OCI-LY7 (cell line): Measurements from ENCODE around the gene C4BPA. TPM values are rescaled to one million over a fixed set of nuclear protein-coding genes. Genes with fewer than 3 reads are reported as not detected.

Source experiments
- BruUV-seq: library from RNA; stranded (reverse); fragments of 400-500 nt; replicated peaks from 2 replicates; lab custom pipeline; 2021; lab: Mats Ljungman, UMichigan
- CTCF ChIA-PET: fragments of 300-600 bp; sonication (Branson Sonifier 250); formaldehyde crosslinking; loops from one replicate; lab custom pipeline; 2022; ENCODE audit warnings: antibody characterized with exemption; ENCODE audit not compliant: unreplicated experiment; lab: Charles Lee
- POLR2A ChIA-PET: fragments of 300-600 bp; sonication (Branson Sonifier 250); formaldehyde crosslinking; loops from one replicate; lab custom pipeline; 2022; ENCODE audit warnings: antibody characterized with exemption; lab: Charles Lee
- DNase-seq: peaks from one replicate; pipeline ENCODE4 v3.0.0-alpha.2; 2015; ENCODE audit warnings: low spot score
- H2AFZ ChIP-seq: fragments of 200-600 bp; sonication (generic), shearing (Covaris generic); 2 replicates; pipeline ENCODE4 v1.6.1; 2014; ENCODE audit warnings: mild to moderate bottlenecking, antibody characterized with exemption, low read length, moderate library complexity
- H3K27ac ChIP-seq: fragments of 200-600 bp; sonication (generic); 2 replicates; pipeline ENCODE4 v1.5.1; 2014; ENCODE audit warnings: mixed run types, low read depth, mild to moderate bottlenecking, moderate library complexity, low read length, inconsistent platforms; ENCODE audit not compliant: poor library complexity, severe bottlenecking
- H3K36me3 ChIP-seq: fragments of 200-600 bp; sonication (generic); 2 replicates; pipeline ENCODE4 v1.6.1; 2014; ENCODE audit warnings: mild to moderate bottlenecking, antibody characterized with exemption, low read length, moderate library complexity, mixed read lengths; ENCODE audit not compliant: insufficient read depth
- H3K4me1 ChIP-seq: fragments of 200-600 bp; sonication (generic); 2 replicates; pipeline ENCODE4 v1.5.1; 2014; ENCODE audit warnings: mild to moderate bottlenecking, low read length; ENCODE audit not compliant: insufficient read depth, poor library complexity, severe bottlenecking
- H3K4me2 ChIP-seq: fragments of 200-600 bp; sonication (generic); 2 replicates; pipeline ENCODE4 v1.6.1; 2014; ENCODE audit warnings: mild to moderate bottlenecking, low read length
- H3K4me3 ChIP-seq: fragments of 200-600 bp; sonication (generic); 2 replicates; pipeline ENCODE4 v1.5.1; 2014; ENCODE audit warnings: mild to moderate bottlenecking, low read depth, low read length; ENCODE audit not compliant: poor library complexity, severe bottlenecking
- H3K79me2 ChIP-seq: fragments of 200-600 bp; sonication (generic); 2 replicates; pipeline ENCODE4 v1.6.1; 2016; ENCODE audit warnings: low read depth, mild to moderate bottlenecking, low read length, moderate library complexity, mixed read lengths; ENCODE audit not compliant: insufficient read depth
- H3K9me2 ChIP-seq: fragments of 200-600 bp; sonication (generic); 2 replicates; pipeline ENCODE4 v1.6.1; 2016; ENCODE audit warnings: mild to moderate bottlenecking, low read length, mixed read lengths; ENCODE audit not compliant: insufficient read depth
- H3K9me3 ChIP-seq: fragments of 200-600 bp; sonication (generic); 2 replicates; pipeline ENCODE4 v1.6.1; 2014; ENCODE audit warnings: mild to moderate bottlenecking, mixed run types, low read length, mixed read lengths
- H4K20me1 ChIP-seq: fragments of 200-600 bp; sonication (generic); 2 replicates; pipeline ENCODE4 v1.6.1; 2014; ENCODE audit warnings: mild to moderate bottlenecking, antibody characterized with exemption, low read length, moderate library complexity, mixed read lengths; ENCODE audit not compliant: insufficient read depth
- EZH2phosphoT487 ChIP-seq: fragments of 200-600 bp; sonication (generic); IDR thresholded peaks from 2 replicates; pipeline ENCODE4 v1.6.1; 2018; ENCODE audit warnings: low read depth, borderline replicate concordance, mild to moderate bottlenecking, mixed run types, antibody characterized with exemption, low read length, moderate library complexity, mixed read lengths
- intact Hi-C: fragments of 100-400 bp; cut with micrococcal nuclease; formaldehyde crosslinking; loops from one replicate; pipeline ENCODE4 v1.10.0; 2022; ENCODE audit not compliant: unreplicated experiment
- total RNA-seq, 2 experiments: library from RNA; depleted of rRNA in 1 of 2; stranded (reverse); fragments of >200 nt in 1 of 2; shearing (Covaris generic) in 1 of 2; gene quantifications; 2 replicates each; pipeline ENCODE4 v1.2.3, GENCODE V29; 2014 to 2022
- TF ChIP-seq, protein P1 (sequence below): fragments of 200-600 bp; sonication (generic); conservative IDR thresholded peaks from 2 replicates; pipeline ENCODE4 v1.5.1; 2014; ENCODE audit warnings: mild to moderate bottlenecking, antibody characterized with exemption, low read length, moderate library complexity, mixed read lengths

C4BPA gene
- total RNA-seq, 2 experiments from 2014 or later, result not detected

DNA sequence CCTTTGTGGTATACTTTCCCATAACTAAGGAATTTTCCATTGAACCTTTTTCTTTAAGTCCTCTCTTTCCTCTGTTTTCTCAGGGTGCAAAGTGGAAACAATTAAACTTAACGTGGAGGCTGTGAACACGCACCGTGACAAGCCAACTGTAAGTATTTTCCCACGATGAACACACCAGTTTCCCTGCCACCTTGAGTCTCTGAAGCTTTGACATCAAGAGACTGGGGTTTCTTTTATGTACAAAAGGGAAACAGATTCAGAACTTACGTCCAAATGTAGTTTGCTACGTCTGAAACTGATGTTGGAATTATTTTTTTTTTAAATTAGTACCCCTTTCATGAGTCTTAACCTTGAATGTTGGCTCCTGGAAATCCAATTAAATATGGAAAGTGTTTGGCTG is 32.6 kb upstream of the C4BPA start:
- DNase-seq, result no peak
- intact Hi-C loops, result loop anchor here (10.0 kb wide), 1 partner anchor 67 kb away; no protein-coding TSS in a partner anchor
- Histone ChIP-seq H3K4me3 (no peak overlapping the region), H3K36me3 (peaks cover 29% of the 10 kb centered on the region), H3K9me2 (no peaks in the 10 kb centered on the region), H3K9me3 (no peaks in the 10 kb centered on the region), H2AFZ (no peak overlapping the region), H3K4me2 (no peak overlapping the region), H3K27ac (no peak overlapping the region), H3K79me2 (no peaks in the 10 kb centered on the region), H4K20me1 (no peaks in the 10 kb centered on the region), H3K4me1 (peaks cover 6% of the 10 kb centered on the region)
- ChIA-PET POLR2A (interaction anchor here (0.6 to 1.6 kb wide), 3 partner anchors 15 to 270 kb away, joined by 3 to 5 read pairs (median 4); partner anchors contain the start of gene PFKFB2), CTCF (interaction anchor here (0.9 kb wide), 1 partner anchor 19 kb away, joined by 4 read pairs; the partner anchor contains the start of gene PFKFB2)
- BruUV-seq, result no TSS peak
- TF ChIP-seq EZH2phosphoT487, result no peak
- TF ChIP-seq, protein P1, sequence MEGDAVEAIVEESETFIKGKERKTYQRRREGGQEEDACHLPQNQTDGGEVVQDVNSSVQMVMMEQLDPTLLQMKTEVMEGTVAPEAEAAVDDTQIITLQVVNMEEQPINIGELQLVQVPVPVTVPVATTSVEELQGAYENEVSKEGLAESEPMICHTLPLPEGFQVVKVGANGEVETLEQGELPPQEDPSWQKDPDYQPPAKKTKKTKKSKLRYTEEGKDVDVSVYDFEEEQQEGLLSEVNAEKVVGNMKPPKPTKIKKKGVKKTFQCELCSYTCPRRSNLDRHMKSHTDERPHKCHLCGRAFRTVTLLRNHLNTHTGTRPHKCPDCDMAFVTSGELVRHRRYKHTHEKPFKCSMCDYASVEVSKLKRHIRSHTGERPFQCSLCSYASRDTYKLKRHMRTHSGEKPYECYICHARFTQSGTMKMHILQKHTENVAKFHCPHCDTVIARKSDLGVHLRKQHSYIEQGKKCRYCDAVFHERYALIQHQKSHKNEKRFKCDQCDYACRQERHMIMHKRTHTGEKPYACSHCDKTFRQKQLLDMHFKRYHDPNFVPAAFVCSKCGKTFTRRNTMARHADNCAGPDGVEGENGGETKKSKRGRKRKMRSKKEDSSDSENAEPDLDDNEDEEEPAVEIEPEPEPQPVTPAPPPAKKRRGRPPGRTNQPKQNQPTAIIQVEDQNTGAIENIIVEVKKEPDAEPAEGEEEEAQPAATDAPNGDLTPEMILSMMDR, result no peak

DNA sequence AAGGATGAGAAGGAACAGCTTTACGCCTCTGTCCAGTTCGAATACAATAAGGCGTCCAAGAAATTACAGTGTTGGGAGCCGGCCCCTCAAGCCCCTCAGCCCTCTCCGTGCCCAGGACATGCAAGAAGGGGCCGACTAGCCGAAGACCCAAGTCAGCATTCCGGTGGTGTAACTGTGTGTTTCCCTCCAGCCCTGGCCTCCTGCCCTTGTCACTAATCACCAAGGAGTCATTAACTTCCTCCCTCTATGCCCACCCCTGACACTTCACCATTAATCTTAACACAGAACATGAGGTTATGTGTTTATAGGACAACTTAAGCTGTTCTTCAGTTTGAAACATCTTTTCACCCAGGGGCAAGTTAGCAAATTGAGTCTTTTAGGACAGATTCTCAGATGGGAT is 31.8 kb upstream of the C4BPA start:
- H4K20me1 ChIP-seq, result no peaks in the 10 kb centered on the region
- no TSS peak for BruUV-seq
- H3K9me2 ChIP-seq, result no peaks in the 10 kb centered on the region
- DNase-seq, result no peak
- TF ChIP-seq EZH2phosphoT487, result no peak
- TF ChIP-seq, protein P1, result no peak
- ChIA-PET CTCF (interaction anchor here (0.7 kb wide), 1 partner anchor 23 kb away, joined by 3 read pairs; no protein-coding TSS in a partner anchor), POLR2A (interaction anchor here (1.6 kb wide), 1 partner anchor 19 kb away, joined by 5 read pairs; the partner anchor contains the start of gene PFKFB2)
- no peak overlapping the region for H3K4me2 ChIP-seq
- H3K36me3 ChIP-seq, result peaks cover 25% of the 10 kb centered on the region
- intact Hi-C loops, result loop anchor here (10.0 kb wide), 1 partner anchor 67 kb away; no protein-coding TSS in a partner anchor
- H3K4me3 ChIP-seq, result no peak overlapping the region
- no peak overlapping the region for H3K27ac ChIP-seq
- peaks cover 6% of the 10 kb centered on the region for H3K4me1 ChIP-seq
- H3K9me3 ChIP-seq, result no peaks in the 10 kb centered on the region
- no peak overlapping the region for H2AFZ ChIP-seq
- no peaks in the 10 kb centered on the region for H3K79me2 ChIP-seq
